ENCODE data around the gene ART4. TPM values are rescaled to one million over a fixed set of nuclear protein-coding genes. Genes with fewer than 3 reads are reported as not detected.

ART4 gene
- total and polyA plus RNA-seq, 4 donors, result 5.6 to 50.8 (median 11.1) TPM

DNA sequence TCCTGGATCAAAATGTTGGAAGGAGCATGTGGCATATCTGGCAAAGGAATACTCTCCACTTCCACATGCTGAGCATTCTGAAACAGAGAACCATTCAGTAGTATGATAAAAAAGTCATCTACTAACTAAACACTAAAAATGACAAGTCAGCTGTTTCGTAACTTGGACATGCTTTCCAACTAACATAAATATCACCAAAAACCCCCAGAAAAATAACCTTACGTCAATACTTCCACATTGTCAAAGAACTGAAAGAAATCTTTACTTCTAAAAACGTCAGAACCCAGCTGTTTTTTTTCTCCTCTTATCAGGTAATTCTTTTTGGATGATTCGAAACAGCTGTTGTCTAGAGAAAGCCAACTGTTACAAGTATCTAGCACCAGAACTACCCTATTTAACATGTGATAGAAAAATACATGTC lies 48.3 kb downstream of the ART4 start:
- Histone ChIP-seq H3K36me3 (ENCODE audit: control insufficient read depth in 1 of 2, insufficient read depth in 2 of 2, low read length in 1 of 2) (peaks cover 3 to 8% of the 10 kb centered on the region in 2 donors), H3K4me3 (ENCODE audit: low read length in 2 of 2) (no peak overlapping the region), H3K27ac (ENCODE audit: low read depth in 1 of 2, low read length in 2 of 2) (no peak overlapping the region), H3K9me3 (ENCODE audit: control insufficient read depth, low read length) (no peaks in the 10 kb centered on the region), H3K27me3 (ENCODE audit: control insufficient read depth in 1 of 2, insufficient read depth in 2 of 2, low read length in 1 of 2) (no peaks in the 10 kb centered on the region), H3K4me1 (ENCODE audit: control insufficient read depth in 1 of 2, insufficient read depth in 2 of 2, low read length in 2 of 2) (no peaks in the 10 kb centered on the region)
- 59 to 60% methylated on average over 4 of the region's 4 CpGs for WGBS, 2 donors
- ATAC-seq (ENCODE audit: low FRiP score), result no peak
- DNase-seq, result no peak
- intact Hi-C loops (cut with DNase I), result no loop called here

GRCh38 chr12:14785568-14785967 lies 57.8 kb downstream of the ART4 start:
- WGBS, 2 donors, result 89 to 94% methylated on average over 3 of the region's 3 CpGs
- DNase-seq, result no peak
- Histone ChIP-seq H3K9me3 (ENCODE audit: control insufficient read depth, low read length) (no peaks in the 10 kb centered on the region), H3K4me3 (ENCODE audit: low read length in 2 of 2) (no peak overlapping the region), H3K27me3 (ENCODE audit: control insufficient read depth in 1 of 2, insufficient read depth in 2 of 2, low read length in 1 of 2) (no peaks in the 10 kb centered on the region), H3K36me3 (ENCODE audit: control insufficient read depth in 1 of 2, insufficient read depth in 2 of 2, low read length in 1 of 2) (peaks cover 5 to 10% of the 10 kb centered on the region in 2 donors), H3K4me1 (ENCODE audit: control insufficient read depth in 1 of 2, insufficient read depth in 2 of 2, low read length in 2 of 2) (peaks cover 0 to 2% of the 10 kb centered on the region in 2 donors), H3K27ac (ENCODE audit: low read depth in 1 of 2, low read length in 2 of 2) (no peak overlapping the region)
- intact Hi-C loops (cut with DNase I), result no loop called here
- ATAC-seq (ENCODE audit: low FRiP score), result no peak

GRCh38 chr12:14784471-14784870 lies 58.9 kb downstream of the ART4 start:
- no peak overlapping the region for H3K4me3 ChIP-seq (ENCODE audit: low read length in 2 of 2)
- 91 to 92% methylated on average over 2 of the region's 2 CpGs for WGBS, 2 donors
- H3K27me3 ChIP-seq (ENCODE audit: control insufficient read depth in 1 of 2, insufficient read depth in 2 of 2, low read length in 1 of 2), result no peaks in the 10 kb centered on the region
- intact Hi-C loops (cut with DNase I), result no loop called here
- peaks cover 5 to 7% of the 10 kb centered on the region in 2 donors for H3K36me3 ChIP-seq (ENCODE audit: control insufficient read depth in 1 of 2, insufficient read depth in 2 of 2, low read length in 1 of 2)
- H3K27ac ChIP-seq (ENCODE audit: low read depth in 1 of 2, low read length in 2 of 2), result no peak overlapping the region
- DNase-seq (no peak), ATAC-seq (ENCODE audit: low FRiP score) (no peak)
- H3K4me1 ChIP-seq (ENCODE audit: control insufficient read depth in 1 of 2, insufficient read depth in 2 of 2, low read length in 2 of 2), result peaks cover 0 to 2% of the 10 kb centered on the region in 2 donors
- H3K9me3 ChIP-seq (ENCODE audit: control insufficient read depth, low read length), result no peaks in the 10 kb centered on the region

GRCh38 chr12:14782756-14783155 lies 60.6 kb downstream of the ART4 start:
- ATAC-seq (ENCODE audit: low FRiP score) (no peak), DNase-seq (no peak)
- H3K4me1 ChIP-seq (ENCODE audit: control insufficient read depth in 1 of 2, insufficient read depth in 2 of 2, low read length in 2 of 2), result peaks cover 0 to 2% of the 10 kb centered on the region in 2 donors
- no peaks in the 10 kb centered on the region for H3K27me3 ChIP-seq (ENCODE audit: control insufficient read depth in 1 of 2, insufficient read depth in 2 of 2, low read length in 1 of 2)
- H3K27ac ChIP-seq (ENCODE audit: low read depth in 1 of 2, low read length in 2 of 2), result no peak overlapping the region
- H3K36me3 ChIP-seq (ENCODE audit: control insufficient read depth in 1 of 2, insufficient read depth in 2 of 2, low read length in 1 of 2), result peaks cover 0 to 3% of the 10 kb centered on the region in 2 donors
- no peaks in the 10 kb centered on the region for H3K9me3 ChIP-seq (ENCODE audit: control insufficient read depth, low read length)
- no peak overlapping the region for H3K4me3 ChIP-seq (ENCODE audit: low read length in 2 of 2)
- intact Hi-C loops (cut with DNase I), result no loop called here

DNA sequence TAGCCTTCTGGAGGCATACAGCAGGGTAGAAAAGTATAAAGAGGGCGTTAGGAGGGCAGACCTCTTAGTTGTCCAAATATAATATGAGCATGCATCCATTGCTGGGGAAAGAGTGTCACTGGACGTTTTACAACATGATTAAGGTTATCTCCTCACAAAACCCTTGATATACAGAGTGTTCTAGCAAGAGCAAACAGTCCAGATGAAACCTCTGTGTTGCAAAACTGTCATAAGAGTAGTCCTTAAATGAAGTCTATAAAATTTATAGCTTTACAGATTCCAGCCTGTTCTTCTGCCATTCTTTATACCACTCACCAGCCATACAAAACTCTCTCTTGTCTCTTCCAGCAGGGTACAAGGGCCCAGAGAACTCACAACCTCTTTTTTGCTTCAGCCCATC lies 61.8 kb downstream of the ART4 start:
- 67 to 75% methylated on average over 2 of the region's 2 CpGs for WGBS, 2 donors

GRCh38 chr12:14780859-14781258 lies 62.5 kb downstream of the ART4 start:
- no peak for DNase-seq
- Histone ChIP-seq H3K4me3 (ENCODE audit: low read length in 2 of 2) (no peak overlapping the region), H3K36me3 (ENCODE audit: control insufficient read depth in 1 of 2, insufficient read depth in 2 of 2, low read length in 1 of 2) (peaks cover 0 to 2% of the 10 kb centered on the region in 2 donors), H3K27ac (ENCODE audit: low read depth in 1 of 2, low read length in 2 of 2) (no peak overlapping the region), H3K4me1 (ENCODE audit: control insufficient read depth in 1 of 2, insufficient read depth in 2 of 2, low read length in 2 of 2) (peaks cover 0 to 4% of the 10 kb centered on the region in 2 donors), H3K27me3 (ENCODE audit: control insufficient read depth in 1 of 2, insufficient read depth in 2 of 2, low read length in 1 of 2) (no peaks in the 10 kb centered on the region), H3K9me3 (ENCODE audit: control insufficient read depth, low read length) (no peaks in the 10 kb centered on the region)
- intact Hi-C loops (cut with DNase I), result no loop called here
- WGBS, 2 donors, result 91% methylated on average over 3 of the region's 3 CpGs
- no peak for ATAC-seq (ENCODE audit: low FRiP score)

More for the DNA sequence above, 61.8 kb downstream of the ART4 start:
- Histone ChIP-seq H3K9me3 (ENCODE audit: control insufficient read depth, low read length) (no peaks in the 10 kb centered on the region), H3K4me3 (ENCODE audit: low read length in 2 of 2) (no peak overlapping the region), H3K27ac (ENCODE audit: low read depth in 1 of 2, low read length in 2 of 2) (no peak overlapping the region), H3K4me1 (ENCODE audit: control insufficient read depth in 1 of 2, insufficient read depth in 2 of 2, low read length in 2 of 2) (peaks cover 0 to 2% of the 10 kb centered on the region in 2 donors), H3K36me3 (ENCODE audit: control insufficient read depth in 1 of 2, insufficient read depth in 2 of 2, low read length in 1 of 2) (peaks cover 0 to 2% of the 10 kb centered on the region in 2 donors), H3K27me3 (ENCODE audit: control insufficient read depth in 1 of 2, insufficient read depth in 2 of 2, low read length in 1 of 2) (no peaks in the 10 kb centered on the region)
- no peak for ATAC-seq (ENCODE audit: low FRiP score)
- no peak for DNase-seq
- intact Hi-C loops (cut with DNase I), result no loop called here

- Histone ChIP-seq H3K4me1 (ENCODE audit: control insufficient read depth in 1 of 2, insufficient read depth in 2 of 2, low read length in 2 of 2) (peaks cover 0 to 4% of the 10 kb centered on the region in 2 donors), H3K27me3 (ENCODE audit: control insufficient read depth in 1 of 2, insufficient read depth in 2 of 2, low read length in 1 of 2) (no peaks in the 10 kb centered on the region), H3K36me3 (ENCODE audit: control insufficient read depth in 1 of 2, insufficient read depth in 2 of 2, low read length in 1 of 2) (peaks cover 0 to 2% of the 10 kb centered on the region in 2 donors), H3K27ac (ENCODE audit: low read depth in 1 of 2, low read length in 2 of 2) (no peak overlapping the region), H3K9me3 (ENCODE audit: control insufficient read depth, low read length) (no peaks in the 10 kb centered on the region), H3K4me3 (ENCODE audit: low read length in 2 of 2) (no peak overlapping the region)
- intact Hi-C loops (cut with DNase I), result loop anchor here in 1 of 2 donors (10.0 kb wide), 1 partner anchor 1885 kb away; the partner anchor contains the start of gene GPRC5A
- WGBS, 2 donors, result 93 to 97% methylated on average over 2 of the region's 2 CpGs
- DNase-seq (no peak), ATAC-seq (ENCODE audit: low FRiP score) (no peak)
Measured at GRCh38 chr12:14779834-14780233, 63.5 kb downstream of the ART4 start.

DNA sequence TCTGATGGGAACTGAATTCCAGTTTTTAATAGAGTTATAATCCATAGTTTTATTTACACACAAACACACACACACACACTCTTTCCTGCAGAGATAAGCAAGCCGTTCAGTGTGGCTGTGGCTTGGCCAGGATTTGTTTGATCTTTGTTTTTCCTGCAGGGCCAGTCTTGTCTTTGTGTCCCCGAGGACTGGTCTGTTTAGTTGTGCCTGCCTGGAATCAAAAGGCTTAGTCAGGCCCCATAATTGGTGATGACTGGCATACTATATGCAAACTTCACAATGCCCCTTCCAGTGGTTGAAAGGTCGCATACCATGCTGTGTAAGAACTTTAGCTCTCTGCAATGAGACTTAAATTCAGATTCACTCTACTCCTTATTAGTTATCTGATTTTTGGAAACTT lies 66.1 kb downstream of the ART4 start:
- Histone ChIP-seq H3K4me1 (ENCODE audit: control insufficient read depth in 1 of 2, insufficient read depth in 2 of 2, low read length in 2 of 2) (peaks cover 0 to 4% of the 10 kb centered on the region in 2 donors), H3K36me3 (ENCODE audit: control insufficient read depth in 1 of 2, insufficient read depth in 2 of 2, low read length in 1 of 2) (no peaks in the 10 kb centered on the region), H3K9me3 (ENCODE audit: control insufficient read depth, low read length) (no peaks in the 10 kb centered on the region), H3K27ac (ENCODE audit: low read depth in 1 of 2, low read length in 2 of 2) (peak overlapping the region in 1 of 2 donors; percentile 25), H3K27me3 (ENCODE audit: control insufficient read depth in 1 of 2, insufficient read depth in 2 of 2, low read length in 1 of 2) (no peaks in the 10 kb centered on the region), H3K4me3 (ENCODE audit: low read length in 2 of 2) (no peak overlapping the region)
- intact Hi-C loops (cut with DNase I), result loop anchor here in 1 of 2 donors (10.0 kb wide), 1 partner anchor 1882 kb away; the partner anchor contains the start of gene GPRC5A
- ATAC-seq (ENCODE audit: low FRiP score), result no peak
- 34 to 40% methylated on average over 3 of the region's 3 CpGs for WGBS, 2 donors
- no peak for DNase-seq

- Histone ChIP-seq H3K36me3 (ENCODE audit: control insufficient read depth in 1 of 2, insufficient read depth in 2 of 2, low read length in 1 of 2) (no peaks in the 10 kb centered on the region), H3K4me1 (ENCODE audit: control insufficient read depth in 1 of 2, insufficient read depth in 2 of 2, low read length in 2 of 2) (peaks cover 0 to 3% of the 10 kb centered on the region in 2 donors), H3K4me3 (ENCODE audit: low read length in 2 of 2) (peak overlapping the region; percentile 45 to 86), H3K9me3 (ENCODE audit: control insufficient read depth, low read length) (no peaks in the 10 kb centered on the region), H3K27me3 (ENCODE audit: control insufficient read depth in 1 of 2, insufficient read depth in 2 of 2, low read length in 1 of 2) (no peaks in the 10 kb centered on the region), H3K27ac (ENCODE audit: low read depth in 1 of 2, low read length in 2 of 2) (peak overlapping the region; percentile 64 to 73)
- DNase-seq, result no peak
- no peak for ATAC-seq (ENCODE audit: low FRiP score)
- 42 to 58% methylated on average over 5 of the region's 5 CpGs for WGBS, 2 donors
- intact Hi-C loops (cut with DNase I), result loop anchor here in 1 of 2 donors (10.0 kb wide), 1 partner anchor 1882 kb away; the partner anchor contains the start of gene GPRC5A
Measured at GRCh38 chr12:14776236-14776961, 66.9 kb downstream of the ART4 start.

All from aorta (tissue), 5 donors.